Trophoblast cell (in vitro differentiated cells and primary cell): ENCODE measurements around the gene RNF41.
A peak's percentile ranks its signal among the peaks of the same experiment; 100 is the strongest.

Experiments
- DNase-seq, 2 donors: peaks; one replicate each; pipeline ENCODE4 v3.0.0-alpha.2; 2016
- H2AFZ ChIP-seq: 2 replicates; pipeline ENCODE4 v1.6.1; 2013; ENCODE audit warnings: low read length, moderate library complexity, mild to moderate bottlenecking; ENCODE audit not compliant: insufficient read depth, poor library complexity
- H2AK5ac ChIP-seq: 2 replicates; pipeline ENCODE4 v1.6.1; 2013; ENCODE audit warnings: mild to moderate bottlenecking, low read length
- H2BK120ac ChIP-seq: 2 replicates; pipeline ENCODE4 v1.6.1; 2013; ENCODE audit warnings: low read length, mild to moderate bottlenecking, moderate library complexity; ENCODE audit not compliant: insufficient read depth, poor library complexity
- H2BK12ac ChIP-seq: 2 replicates; pipeline ENCODE4 v1.6.1; 2013; ENCODE audit warnings: mild to moderate bottlenecking, low read length, moderate library complexity
- H2BK5ac ChIP-seq: 2 replicates; pipeline ENCODE4 v1.6.1; 2013; ENCODE audit warnings: low read length, low read depth, moderate library complexity, mild to moderate bottlenecking; ENCODE audit not compliant: poor library complexity
- H3K14ac ChIP-seq: 2 replicates; pipeline ENCODE4 v1.6.1; 2013; ENCODE audit warnings: mild to moderate bottlenecking, low read length
- H3K18ac ChIP-seq: 2 replicates; pipeline ENCODE4 v1.6.1; 2013; ENCODE audit warnings: mild to moderate bottlenecking, low read length
- H3K23ac ChIP-seq: 2 replicates; pipeline ENCODE4 v1.6.1; 2013; ENCODE audit warnings: low read length
- H3K27ac ChIP-seq: 2 replicates; pipeline ENCODE4 v1.5.1; 2013; ENCODE audit warnings: low read depth, mild to moderate bottlenecking, inconsistent platforms, low read length, moderate library complexity
- H3K27me3 ChIP-seq: 2 replicates; pipeline ENCODE4 v1.6.1; 2013; ENCODE audit warnings: inconsistent platforms, mild to moderate bottlenecking, low read length, moderate library complexity; ENCODE audit not compliant: insufficient read depth
- H3K36me3 ChIP-seq, 2 experiments: 1 replicate in 1 of 2; 2 replicates in 1 of 2; pipeline ENCODE4 v1.6.1; 2013; ENCODE audit warnings: low read length in 2 of 2, mild to moderate bottlenecking in 2 of 2, moderate library complexity in 1 of 2; ENCODE audit not compliant: insufficient read depth in 2 of 2, control insufficient read depth in 1 of 2
- H3K4ac ChIP-seq: 2 replicates; pipeline ENCODE4 v1.6.1; 2013; ENCODE audit warnings: low read depth, mild to moderate bottlenecking, low read length, moderate library complexity
- H3K4me1 ChIP-seq, 2 experiments: 1 replicate in 1 of 2; 2 replicates in 1 of 2; pipeline ENCODE4 v1.6.1; 2013; ENCODE audit warnings: low read length in 2 of 2, mild to moderate bottlenecking in 2 of 2, moderate library complexity in 1 of 2; ENCODE audit not compliant: insufficient read depth in 2 of 2, control insufficient read depth in 1 of 2
- H3K4me2 ChIP-seq: 2 replicates; pipeline ENCODE4 v1.6.1; 2013; ENCODE audit warnings: inconsistent platforms, mild to moderate bottlenecking, low read length, moderate library complexity
- H3K4me3 ChIP-seq: 2 replicates; pipeline ENCODE4 v1.5.1; 2013; ENCODE audit warnings: mild to moderate bottlenecking, low read depth, low read length, inconsistent platforms
- H3K79me1 ChIP-seq: one replicate; pipeline ENCODE4 v1.6.1; 2013; ENCODE audit warnings: low read length
- H3K79me2 ChIP-seq: 2 replicates; pipeline ENCODE4 v1.6.1; 2013; ENCODE audit warnings: low read length, mild to moderate bottlenecking; ENCODE audit not compliant: control insufficient read depth, insufficient read depth, poor library complexity
- H3K9ac ChIP-seq: 2 replicates; pipeline ENCODE4 v1.6.1; 2013; ENCODE audit warnings: mild to moderate bottlenecking, low read length
- H3K9me3 ChIP-seq: 2 replicates; pipeline ENCODE4 v1.6.1; 2013; ENCODE audit warnings: low read depth, mild to moderate bottlenecking, control low read depth, inconsistent platforms, low read length; ENCODE audit not compliant: insufficient read depth
- H4K12ac ChIP-seq: 2 replicates; pipeline ENCODE4 v1.6.1; 2013; ENCODE audit warnings: low read depth, mild to moderate bottlenecking, low read length, moderate library complexity
- H4K8ac ChIP-seq: 2 replicates; pipeline ENCODE4 v1.6.1; 2013; ENCODE audit warnings: low read depth, mild to moderate bottlenecking, low read length, moderate library complexity
- H4K91ac ChIP-seq: one replicate; pipeline ENCODE4 v1.6.1; 2013; ENCODE audit warnings: low read depth, mild to moderate bottlenecking, low read length, moderate library complexity
- WGBS: extraction: QIAGEN DNeasy Blood & Tissue Kit; methylation state at CpG from one replicate; pipeline ENCODE4 v1.1.7; 2013; ENCODE audit warnings: missing lambda C conversion rate; ENCODE audit not compliant: insufficient read length, insufficient coverage; ENCODE audit errors: extremely low coverage; 5-methylcytosine and 5-hydroxymethylcytosine counted together

RNF41 gene

GRCh38 chr12:56236985-56237384 is 15.3 kb upstream of the RNF41 start:
- no peak overlapping the region for H3K23ac ChIP-seq
- H3K4me3 ChIP-seq, result no peak overlapping the region
- no peak overlapping the region for H2AFZ ChIP-seq
- WGBS, result no CpG with 5 or more reads among the region's 5 CpGs
- no peaks in the 10 kb centered on the region for H3K4me1 ChIP-seq
- no peak overlapping the region for H4K91ac ChIP-seq
- H3K27me3 ChIP-seq, result no peaks in the 10 kb centered on the region
- H4K8ac ChIP-seq, result no peak overlapping the region
- no peaks in the 10 kb centered on the region for H3K79me2 ChIP-seq
- H4K12ac ChIP-seq, result no peak overlapping the region
- no peak overlapping the region for H2AK5ac ChIP-seq
- no peak overlapping the region for H3K9ac ChIP-seq
- no peak overlapping the region for H3K18ac ChIP-seq
- no peak overlapping the region for H3K27ac ChIP-seq
- peaks cover 49% of the 10 kb centered on the region in 2 experiments for H3K36me3 ChIP-seq
- H3K4ac ChIP-seq, result no peak overlapping the region
- no peak overlapping the region for H2BK12ac ChIP-seq
- no peak for DNase-seq
- no peak overlapping the region for H2BK120ac ChIP-seq
- H3K14ac ChIP-seq, result no peak overlapping the region
- H3K79me1 ChIP-seq, result no peaks in the 10 kb centered on the region
- no peak overlapping the region for H2BK5ac ChIP-seq
- no peak overlapping the region for H3K4me2 ChIP-seq
- H3K9me3 ChIP-seq, result no peaks in the 10 kb centered on the region

- Histone ChIP-seq H3K18ac (no peak overlapping the region), H2BK120ac (no peak overlapping the region), H3K4ac (no peak overlapping the region), H2BK12ac (no peak overlapping the region), H2BK5ac (no peak overlapping the region), H3K9ac (no peak overlapping the region), H2AFZ (no peak overlapping the region), H3K79me1 (no peaks in the 10 kb centered on the region), H3K79me2 (no peaks in the 10 kb centered on the region), H3K14ac (no peak overlapping the region), H4K12ac (no peak overlapping the region), H3K36me3 (peaks cover 41 to 42% of the 10 kb centered on the region in 2 experiments), H3K9me3 (no peaks in the 10 kb centered on the region), H3K27ac (no peak overlapping the region), H4K8ac (no peak overlapping the region), H3K27me3 (no peaks in the 10 kb centered on the region), H3K4me1 (no peaks in the 10 kb centered on the region), H3K4me3 (no peak overlapping the region), H3K4me2 (no peak overlapping the region), H4K91ac (no peak overlapping the region), H3K23ac (no peak overlapping the region), H2AK5ac (no peak overlapping the region)
- no CpG with 5 or more reads among the region's 6 CpGs for WGBS
- no peak for DNase-seq
Measured at GRCh38 chr12:56236091-56236490, 14.4 kb upstream of the RNF41 start.

GRCh38 chr12:56234746-56235436 is 13.2 kb upstream of the RNF41 start:
- H2BK5ac ChIP-seq, result no peak overlapping the region
- no peak overlapping the region for H3K9ac ChIP-seq
- no peak overlapping the region for H2BK12ac ChIP-seq
- no peak overlapping the region for H3K23ac ChIP-seq
- no CpG with 5 or more reads among the region's 16 CpGs for WGBS
- DNase-seq, result peak; percentile 3 to 8
- H3K9me3 ChIP-seq, result no peaks in the 10 kb centered on the region
- no peak overlapping the region for H4K91ac ChIP-seq
- no peak overlapping the region for H3K4ac ChIP-seq
- H4K12ac ChIP-seq, result no peak overlapping the region
- H4K8ac ChIP-seq, result no peak overlapping the region
- no peaks in the 10 kb centered on the region for H3K4me1 ChIP-seq
- no peak overlapping the region for H3K27ac ChIP-seq
- no peak overlapping the region for H3K18ac ChIP-seq
- H3K4me3 ChIP-seq, result no peak overlapping the region
- no peak overlapping the region for H3K4me2 ChIP-seq
- no peaks in the 10 kb centered on the region for H3K27me3 ChIP-seq
- no peaks in the 10 kb centered on the region for H3K79me2 ChIP-seq
- no peaks in the 10 kb centered on the region for H3K79me1 ChIP-seq
- no peak overlapping the region for H2BK120ac ChIP-seq
- no peak overlapping the region for H2AFZ ChIP-seq
- no peak overlapping the region for H3K14ac ChIP-seq
- H2AK5ac ChIP-seq, result no peak overlapping the region
- peaks cover 32% of the 10 kb centered on the region in 2 experiments for H3K36me3 ChIP-seq

GRCh38 chr12:56231184-56231582 is 9.5 kb upstream of the RNF41 start:
- no peak overlapping the region for H3K9ac ChIP-seq
- no peak overlapping the region for H2AFZ ChIP-seq
- H3K23ac ChIP-seq, result no peak overlapping the region
- no CpG with 5 or more reads among the region's 11 CpGs for WGBS
- no peak overlapping the region for H2BK12ac ChIP-seq
- H2BK120ac ChIP-seq, result no peak overlapping the region
- no peak overlapping the region for H4K12ac ChIP-seq
- no peak overlapping the region for H3K4ac ChIP-seq
- H3K4me2 ChIP-seq, result no peak overlapping the region
- no peak for DNase-seq
- no peaks in the 10 kb centered on the region for H3K79me2 ChIP-seq
- no peak overlapping the region for H4K91ac ChIP-seq
- no peak overlapping the region for H4K8ac ChIP-seq
- no peak overlapping the region for H3K27ac ChIP-seq
- H2AK5ac ChIP-seq, result no peak overlapping the region
- no peaks in the 10 kb centered on the region for H3K4me1 ChIP-seq
- H3K9me3 ChIP-seq, result no peaks in the 10 kb centered on the region
- H3K14ac ChIP-seq, result no peak overlapping the region
- H2BK5ac ChIP-seq, result no peak overlapping the region
- no peaks in the 10 kb centered on the region for H3K79me1 ChIP-seq
- H3K36me3 ChIP-seq, result peaks cover 3% of the 10 kb centered on the region in 2 experiments
- no peaks in the 10 kb centered on the region for H3K27me3 ChIP-seq
- H3K4me3 ChIP-seq, result no peak overlapping the region
- H3K18ac ChIP-seq, result no peak overlapping the region
